SK-N-MC (cell line): Measurements from ENCODE around the gene ZNF691.
"Not testable (repeated sequence)": the region's sequence is repeated elsewhere in the genome, so short reads cannot be mapped to it uniquely, and the experiment has no call there.

Experiments used
- DNase-seq: peaks from one replicate; pipeline ENCODE4 v3.0.0-alpha.2; 2011; ENCODE audit warnings: low read depth, low spot score
- H3K27ac ChIP-seq: fragments of 200-600 bp; sonication (generic); 2 replicates; pipeline ENCODE4 v1.5.1; 2016; ENCODE audit warnings: mixed run types
- H3K36me3 ChIP-seq: fragments of 200-600 bp; sonication (generic); 2 replicates; pipeline ENCODE4 v1.6.1; 2017; ENCODE audit warnings: antibody characterized with exemption, low read length, mixed read lengths; ENCODE audit not compliant: insufficient read depth
- H3K4me3 ChIP-seq: fragments of 200-600 bp; sonication (generic); 2 replicates; pipeline ENCODE4 v1.5.1; 2016
- H3K9ac ChIP-seq: fragments of 200-600 bp; sonication (generic); 2 replicates; pipeline ENCODE4 v1.8.0; 2017; ENCODE audit warnings: mixed run types, mixed read lengths; ENCODE audit not compliant: insufficient read length
- H3K9me3 ChIP-seq: fragments of 200-600 bp; sonication (generic); 2 replicates; pipeline ENCODE4 v1.6.1; 2017; ENCODE audit warnings: low read depth, mild to moderate bottlenecking, antibody characterized with exemption, low read length, moderate library complexity, mixed read lengths
- EZH2 ChIP-seq: fragments of 200-600 bp; sonication (generic); IDR thresholded peaks from one replicate; pipeline ENCODE4 v1.6.1; 2017; ENCODE audit warnings: antibody characterized with exemption
- FOXP2 ChIP-seq: optimal IDR thresholded peaks from 2 replicates; pipeline ENCODE3; 2011; ENCODE audit warnings: mild to moderate bottlenecking, moderate library complexity; ENCODE audit not compliant: insufficient read depth; ENCODE audit errors: extremely low read length, control extremely low read depth
- POLR2AphosphoS5 ChIP-seq: IDR thresholded peaks from 2 replicates; pipeline ENCODE4 v1.6.1; 2012; ENCODE audit warnings: mild to moderate bottlenecking, low read depth, low read length, borderline replicate concordance

ZNF691 gene

DNA sequence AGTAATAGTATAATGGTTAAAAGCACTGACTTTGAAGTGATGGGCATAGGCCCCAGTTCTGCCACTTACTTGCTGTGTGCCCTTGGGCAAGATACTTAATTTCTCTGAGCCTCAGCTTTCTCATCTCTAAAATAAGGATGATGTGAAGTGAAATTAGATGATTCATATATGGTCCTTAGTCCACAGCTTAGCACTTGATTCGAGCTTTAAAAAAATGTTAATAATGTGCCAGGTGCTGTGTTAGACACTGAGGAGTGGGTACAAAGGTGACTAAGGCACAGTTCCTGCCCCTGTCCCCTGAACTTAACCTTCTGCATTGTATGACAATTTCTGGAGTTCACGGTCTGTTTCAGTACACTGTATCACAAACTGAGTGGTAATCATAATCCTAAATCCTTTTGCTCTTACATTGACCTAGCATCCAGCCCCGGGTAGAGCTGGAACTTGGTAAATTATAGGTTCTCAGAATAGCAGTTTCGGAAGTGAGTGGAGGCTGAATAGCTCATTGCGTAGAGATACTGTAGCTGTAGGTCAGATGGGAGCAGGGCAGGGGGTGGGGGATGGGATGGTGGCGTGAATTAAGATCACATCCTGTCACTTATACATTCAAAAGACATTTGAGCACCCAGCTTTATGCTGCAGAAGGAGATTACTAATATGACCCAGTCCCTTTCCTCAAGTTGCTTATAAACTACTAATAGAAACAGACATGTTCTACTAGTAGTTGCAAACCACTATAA lies 1.5 kb downstream of the ZNF691 start:
- H3K9ac ChIP-seq, result peak overlapping the region; percentile 92
- TF ChIP-seq POLR2AphosphoS5, result no peak
- no peak for TF ChIP-seq FOXP2
- TF ChIP-seq EZH2, result no peak
- H3K27ac ChIP-seq, result no peak overlapping the region
- peaks cover 31% of the 10 kb centered on the region for H3K36me3 ChIP-seq
- DNase-seq, result no peak
- H3K9me3 ChIP-seq, result no peaks in the 10 kb centered on the region
- H3K4me3 ChIP-seq, result peak overlapping the region; percentile 83

DNA sequence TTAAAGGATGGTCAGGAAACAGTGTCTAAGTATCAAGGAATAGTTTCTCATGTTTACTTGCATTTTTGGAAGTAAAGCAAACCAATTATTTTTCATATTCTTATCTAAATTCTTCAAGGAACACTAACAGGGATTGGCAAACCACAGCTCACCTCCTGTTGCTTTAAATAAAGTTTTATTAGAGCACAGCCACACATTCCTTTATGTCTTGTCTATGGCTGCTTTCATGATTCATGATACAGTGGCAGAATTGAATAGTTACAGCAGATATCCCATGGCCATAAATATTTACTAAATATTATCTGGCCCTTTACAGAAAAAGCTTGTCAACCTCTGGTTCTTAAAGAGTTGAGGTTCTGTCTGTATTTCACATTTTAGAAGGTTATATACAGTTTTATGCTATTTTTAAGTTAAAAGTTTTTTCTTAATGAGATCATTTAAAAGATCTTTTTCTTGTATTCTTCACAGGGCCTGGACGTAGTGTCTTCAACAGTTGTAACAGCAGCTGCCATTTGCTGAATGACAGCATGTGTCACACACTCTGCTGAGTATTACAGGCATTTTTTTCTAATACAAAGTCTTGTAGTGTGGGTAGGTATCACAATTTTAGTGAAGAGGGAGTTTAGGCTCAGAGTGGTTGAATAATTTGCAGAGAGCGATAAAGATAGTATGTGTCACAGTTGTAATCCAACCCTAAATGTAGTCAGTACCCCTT lies 2.6 kb downstream of the ZNF691 start:
- Histone ChIP-seq H3K9ac (no peak overlapping the region), H3K4me3 (no peak overlapping the region), H3K36me3 (peaks cover 31% of the 10 kb centered on the region), H3K9me3 (no peaks in the 10 kb centered on the region), H3K27ac (no peak overlapping the region)
- no peak for DNase-seq
- no peak for TF ChIP-seq FOXP2

DNA sequence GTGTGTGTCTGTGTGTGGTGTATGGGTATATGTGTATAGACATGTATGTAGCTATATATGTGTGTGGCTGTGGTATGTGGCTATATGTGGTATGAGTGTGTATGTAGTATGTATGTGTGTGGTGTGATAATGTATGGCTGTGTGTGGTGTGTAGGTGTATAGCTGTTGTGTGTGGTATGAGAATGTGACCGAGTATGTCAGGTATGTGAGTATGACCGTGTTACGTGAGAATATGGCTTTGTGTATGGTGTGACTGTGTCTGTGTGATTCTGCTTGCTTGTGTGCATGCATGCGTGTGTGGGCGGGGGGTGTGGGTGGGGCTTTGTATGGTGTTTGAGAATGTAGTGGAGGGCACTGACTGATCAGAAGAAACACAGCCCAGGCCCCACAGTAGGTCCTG lies 3.5 kb downstream of the ZNF691 start:
- TF ChIP-seq POLR2AphosphoS5 (no peak), EZH2 (no peak), FOXP2 (no peak)
- no peak for DNase-seq
- H3K9me3 ChIP-seq, result no peaks in the 10 kb centered on the region
- H3K4me3 ChIP-seq, result no peak overlapping the region
- no peak overlapping the region for H3K9ac ChIP-seq
- H3K36me3 ChIP-seq, result peaks cover 31% of the 10 kb centered on the region
- H3K27ac ChIP-seq, result no peak overlapping the region

DNA sequence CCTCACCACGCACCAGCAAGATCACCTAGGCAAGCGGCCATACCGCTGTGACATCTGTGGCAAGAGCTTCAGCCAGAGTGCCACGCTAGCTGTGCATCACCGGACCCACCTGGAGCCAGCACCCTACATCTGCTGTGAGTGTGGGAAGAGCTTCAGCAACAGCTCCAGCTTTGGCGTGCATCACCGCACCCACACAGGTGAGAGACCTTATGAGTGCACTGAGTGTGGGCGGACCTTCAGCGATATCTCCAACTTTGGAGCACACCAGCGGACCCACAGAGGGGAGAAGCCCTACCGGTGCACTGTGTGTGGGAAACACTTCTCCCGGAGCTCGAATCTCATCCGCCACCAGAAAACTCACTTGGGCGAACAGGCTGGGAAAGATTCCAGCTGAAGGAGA lies 5.0 kb downstream of the ZNF691 start:
- H3K27ac ChIP-seq, result no peak overlapping the region
- TF ChIP-seq EZH2 (no peak), POLR2AphosphoS5 (no peak), FOXP2 (no peak)
- H3K36me3 ChIP-seq, result peaks cover 31% of the 10 kb centered on the region
- no peaks in the 10 kb centered on the region for H3K9me3 ChIP-seq
- DNase-seq, result no peak
- no peak overlapping the region for H3K4me3 ChIP-seq
- H3K9ac ChIP-seq, result no peak overlapping the region

DNA sequence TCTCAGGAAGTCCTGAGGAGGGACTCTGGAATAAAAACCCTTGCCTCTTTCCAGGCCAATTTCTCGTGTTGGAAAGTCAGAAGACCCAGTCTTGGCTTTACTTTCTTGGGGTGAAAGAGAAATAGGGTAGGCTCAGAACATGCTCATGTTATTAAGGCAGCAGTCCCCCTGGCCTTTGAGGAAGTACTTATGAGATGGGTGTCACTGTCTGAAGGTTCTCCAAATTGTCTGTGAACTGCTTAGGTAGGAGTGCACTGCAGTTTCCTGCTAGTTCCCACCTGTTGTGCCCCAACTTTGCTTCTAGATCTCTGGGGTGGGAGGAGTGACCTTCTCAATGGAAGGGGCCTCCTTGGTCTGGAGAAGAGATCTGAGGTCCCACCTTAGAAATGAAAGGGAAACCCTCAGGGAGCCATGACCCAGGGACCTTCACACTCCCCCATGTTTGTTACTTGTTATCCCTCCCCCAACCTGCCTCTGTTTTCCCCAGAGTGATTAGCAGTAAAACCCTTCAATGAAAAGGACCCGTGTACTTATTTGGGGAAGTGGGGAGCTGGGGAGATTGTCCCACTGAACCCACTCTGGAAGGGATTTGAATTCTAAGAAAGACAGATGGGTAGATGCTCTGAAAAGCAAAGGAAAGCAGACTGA lies 5.7 kb downstream of the ZNF691 start:
- DNase-seq, result no peak
- Histone ChIP-seq H3K4me3 (no peak overlapping the region), H3K9me3 (no peaks in the 10 kb centered on the region), H3K9ac (no peak overlapping the region), H3K27ac (no peak overlapping the region), H3K36me3 (peaks cover 31% of the 10 kb centered on the region)
- TF ChIP-seq EZH2, result no peak
- TF ChIP-seq FOXP2, result no peak

DNA sequence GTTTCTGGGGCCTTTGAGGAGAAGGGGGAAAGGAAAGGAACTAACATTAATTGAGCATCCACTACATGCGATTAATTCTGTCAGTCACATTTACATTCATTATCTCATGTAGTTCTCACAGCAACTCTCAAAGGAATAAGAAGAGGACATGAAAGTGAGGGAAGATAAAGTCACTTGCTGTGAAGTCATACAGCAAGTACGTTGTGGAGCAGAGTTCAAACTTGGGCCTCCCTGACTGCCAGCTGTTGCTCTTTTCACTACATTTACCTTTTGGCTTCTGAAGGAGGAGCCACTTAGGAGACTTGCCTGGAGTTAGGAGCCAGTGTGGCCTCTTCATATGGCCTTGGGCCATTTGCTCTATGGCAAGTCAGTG lies 6.2 kb downstream of the ZNF691 start:
- Histone ChIP-seq H3K9ac (no peak overlapping the region), H3K4me3 (no peak overlapping the region)
- TF ChIP-seq FOXP2 (no peak), POLR2AphosphoS5 (no peak), EZH2 (no peak)

DNA sequence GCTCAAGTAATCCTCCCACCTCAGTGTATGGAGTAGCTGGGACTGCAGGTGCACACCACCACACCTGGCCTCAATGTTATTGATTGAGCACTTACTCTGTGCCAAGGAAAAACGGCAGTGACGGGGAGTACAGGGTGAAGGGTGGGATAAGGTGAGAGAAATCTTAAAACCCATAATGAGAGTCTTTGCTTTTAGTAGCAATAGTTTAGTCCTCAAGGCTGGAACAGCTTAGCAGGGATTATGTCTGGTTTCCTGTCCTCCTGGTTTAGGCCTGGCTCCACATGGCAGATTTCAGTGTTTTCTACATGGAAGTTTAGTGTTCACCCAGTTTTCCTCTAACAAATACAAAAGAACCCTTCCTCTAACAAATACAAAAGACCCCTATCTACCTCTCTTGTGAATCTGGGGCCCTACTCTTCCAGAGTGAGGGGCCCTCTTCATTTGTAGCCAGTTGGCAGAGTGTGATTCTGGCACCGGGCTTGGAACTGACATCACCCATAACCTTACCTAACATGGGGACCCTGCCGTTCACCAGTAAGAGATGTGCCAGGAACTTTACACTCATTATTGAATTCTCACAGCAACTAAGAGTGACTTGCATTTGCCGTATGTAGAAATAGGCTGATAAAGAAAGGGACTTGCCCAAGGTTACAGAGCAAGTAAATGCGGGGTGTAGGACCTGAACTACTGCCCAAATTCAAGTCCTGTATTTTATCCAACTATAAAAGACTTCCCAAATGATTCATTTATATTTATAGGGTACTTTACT lies 6.9 kb downstream of the ZNF691 start:
- TF ChIP-seq EZH2 (no peak), POLR2AphosphoS5 (no peak; the same call in 1 of the 2 replicates), FOXP2 (no peak)
- Histone ChIP-seq H3K4me3 (no peak overlapping the region), H3K27ac (no peak overlapping the region), H3K9me3 (no peaks in the 10 kb centered on the region), H3K9ac (no peak overlapping the region), H3K36me3 (peaks cover 31% of the 10 kb centered on the region)
- DNase-seq, result no peak

More for the DNA sequence above, 6.2 kb downstream of the ZNF691 start:
- Histone ChIP-seq H3K9me3 (no peaks in the 10 kb centered on the region), H3K27ac (no peak overlapping the region), H3K36me3 (peaks cover 31% of the 10 kb centered on the region)
- no peak for DNase-seq

DNA sequence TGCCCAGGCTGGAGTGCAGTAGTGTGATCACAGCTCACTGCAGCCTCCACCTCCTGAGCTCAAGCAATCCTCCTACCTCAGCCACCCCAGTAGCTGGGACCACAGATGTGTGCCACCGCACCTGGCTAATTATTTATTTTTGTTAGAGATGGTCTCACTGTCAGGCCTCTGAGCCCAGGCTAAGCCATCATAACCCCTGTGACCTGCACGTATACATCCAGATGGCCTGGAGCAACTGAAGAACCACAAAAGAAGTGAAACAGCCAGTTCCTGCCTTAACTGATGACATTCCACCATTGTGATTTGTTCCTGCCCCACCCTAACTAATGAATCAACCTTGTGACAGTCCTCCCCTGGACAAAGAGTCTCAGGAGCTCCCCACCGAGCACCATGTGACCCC lies 10.1 kb downstream of the ZNF691 start:
- not testable (repeated sequence) for DNase-seq, H3K9me3 ChIP-seq, H3K9ac ChIP-seq, H3K4me3 ChIP-seq, H3K27ac ChIP-seq, H3K36me3 ChIP-seq

DNA sequence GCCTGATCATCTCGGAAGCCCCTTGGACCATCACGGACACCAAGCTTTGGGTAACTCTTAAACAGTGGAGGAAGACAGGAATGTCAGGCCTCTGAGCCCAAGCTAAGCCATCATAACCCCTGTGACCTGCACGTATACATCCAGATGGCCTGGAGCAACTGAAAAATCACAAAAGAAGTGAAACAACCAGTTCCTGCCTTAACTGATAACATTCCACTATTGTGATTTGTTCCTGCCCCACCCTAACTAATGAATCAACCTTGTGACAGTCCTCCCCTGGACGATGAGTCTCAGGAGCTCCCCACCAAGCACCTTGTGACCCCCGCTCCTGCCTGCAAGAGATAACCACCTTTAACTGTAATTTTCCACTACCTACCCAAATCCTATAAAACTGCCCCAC lies 13.0 kb downstream of the ZNF691 start:
- H3K27ac ChIP-seq, H3K9ac ChIP-seq, H3K36me3 ChIP-seq, H3K4me3 ChIP-seq, DNase-seq, H3K9me3 ChIP-seq: not testable (repeated sequence)
